Measurements from ENCODE around the gene RCOR2.

DNA sequence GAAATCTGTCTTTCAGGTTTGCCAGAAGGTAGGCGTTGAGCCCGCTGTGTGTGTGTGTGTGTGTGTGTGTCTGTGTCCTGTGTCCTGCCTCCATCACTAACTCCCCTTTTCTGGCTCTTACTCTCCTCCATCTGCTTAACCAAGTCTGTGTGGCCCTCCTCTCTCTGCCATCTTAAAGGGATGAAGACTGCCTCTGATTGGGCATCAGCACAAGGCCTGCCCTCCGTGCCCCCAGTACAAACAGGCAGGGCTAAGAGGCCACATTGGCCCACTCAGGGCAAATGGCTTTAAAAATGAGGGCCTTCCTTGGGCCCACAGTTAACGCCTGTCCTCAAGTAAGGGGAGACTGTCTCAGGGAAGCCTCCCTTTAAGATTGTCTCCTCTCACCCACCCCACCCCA, 10.9 kb downstream of the RCOR2 start:
- TF ChIP-seq, protein P1, sequence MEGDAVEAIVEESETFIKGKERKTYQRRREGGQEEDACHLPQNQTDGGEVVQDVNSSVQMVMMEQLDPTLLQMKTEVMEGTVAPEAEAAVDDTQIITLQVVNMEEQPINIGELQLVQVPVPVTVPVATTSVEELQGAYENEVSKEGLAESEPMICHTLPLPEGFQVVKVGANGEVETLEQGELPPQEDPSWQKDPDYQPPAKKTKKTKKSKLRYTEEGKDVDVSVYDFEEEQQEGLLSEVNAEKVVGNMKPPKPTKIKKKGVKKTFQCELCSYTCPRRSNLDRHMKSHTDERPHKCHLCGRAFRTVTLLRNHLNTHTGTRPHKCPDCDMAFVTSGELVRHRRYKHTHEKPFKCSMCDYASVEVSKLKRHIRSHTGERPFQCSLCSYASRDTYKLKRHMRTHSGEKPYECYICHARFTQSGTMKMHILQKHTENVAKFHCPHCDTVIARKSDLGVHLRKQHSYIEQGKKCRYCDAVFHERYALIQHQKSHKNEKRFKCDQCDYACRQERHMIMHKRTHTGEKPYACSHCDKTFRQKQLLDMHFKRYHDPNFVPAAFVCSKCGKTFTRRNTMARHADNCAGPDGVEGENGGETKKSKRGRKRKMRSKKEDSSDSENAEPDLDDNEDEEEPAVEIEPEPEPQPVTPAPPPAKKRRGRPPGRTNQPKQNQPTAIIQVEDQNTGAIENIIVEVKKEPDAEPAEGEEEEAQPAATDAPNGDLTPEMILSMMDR (conservative IDR thresholded peaks at IDR 0.05; ENCODE audit: low read depth, low read length): no peak
- no peak for TF ChIP-seq EZH2 (IDR thresholded peaks at IDR 0.05; ENCODE audit: borderline replicate concordance, low read depth, low read length, poor library complexity, severe bottlenecking)

All from A673 (cell line).